HG02588 (cell line): ENCODE measurements around the gene BMPR1A.
"Not testable (repeated sequence)": the region's sequence is repeated elsewhere in the genome, so short reads cannot be mapped to it uniquely, and the experiment has no call there.

ENCODE experiments used
- ATAC-seq: cut with Tn5 transposase; IDR thresholded peaks from one replicate; pipeline ENCODE4 v1.9.1; 2021; ENCODE audit warnings: mild to moderate bottlenecking, moderate library complexity; ENCODE audit not compliant: unreplicated experiment

Gene BMPR1A

GRCh38 chr10:86963341-86963919, 207.0 kb downstream of the BMPR1A start:
- ATAC-seq, result no peak

DNA sequence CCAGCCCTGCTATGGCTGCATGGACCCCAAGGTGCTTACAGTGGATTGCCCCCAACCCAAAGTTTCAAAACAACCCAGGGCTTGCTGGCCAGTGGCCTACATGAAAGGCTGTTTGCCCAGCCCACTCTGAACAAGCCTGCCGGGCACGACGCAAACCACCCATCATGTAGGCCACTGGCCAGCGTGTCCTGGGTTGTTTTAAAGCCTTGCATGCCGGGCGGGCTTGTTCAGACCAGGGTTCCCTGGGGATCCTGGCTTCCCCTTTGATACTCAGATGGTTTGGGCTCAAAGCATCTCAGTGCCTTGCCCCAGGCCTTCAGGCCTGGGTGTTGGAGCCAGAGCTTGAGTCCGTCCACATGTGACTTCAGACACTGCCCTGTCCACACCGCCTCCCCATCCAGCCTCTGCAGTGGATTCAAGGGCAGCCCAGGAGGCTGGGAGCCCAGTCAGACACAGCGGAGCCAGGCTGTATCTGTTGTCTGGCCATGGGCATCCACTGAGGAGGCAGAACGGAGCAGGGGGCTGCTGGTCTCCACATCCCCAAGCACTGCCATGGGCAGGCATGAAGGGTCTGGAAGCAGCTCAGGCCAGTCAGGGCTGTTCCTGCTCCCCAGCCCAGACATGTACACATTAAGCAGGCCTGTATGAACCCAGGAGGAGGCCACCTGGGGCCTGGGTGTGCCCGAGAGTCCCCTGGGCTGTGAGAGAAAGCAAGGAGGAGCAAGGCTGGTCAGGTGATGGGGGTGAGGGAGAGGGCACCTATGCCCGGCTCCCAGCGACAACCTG, 207.8 kb downstream of the BMPR1A start:
- ATAC-seq, result no peak

- ATAC-seq, result no peak
Measured at GRCh38 chr10:86964847-86965190, 208.4 kb downstream of the BMPR1A start.

DNA sequence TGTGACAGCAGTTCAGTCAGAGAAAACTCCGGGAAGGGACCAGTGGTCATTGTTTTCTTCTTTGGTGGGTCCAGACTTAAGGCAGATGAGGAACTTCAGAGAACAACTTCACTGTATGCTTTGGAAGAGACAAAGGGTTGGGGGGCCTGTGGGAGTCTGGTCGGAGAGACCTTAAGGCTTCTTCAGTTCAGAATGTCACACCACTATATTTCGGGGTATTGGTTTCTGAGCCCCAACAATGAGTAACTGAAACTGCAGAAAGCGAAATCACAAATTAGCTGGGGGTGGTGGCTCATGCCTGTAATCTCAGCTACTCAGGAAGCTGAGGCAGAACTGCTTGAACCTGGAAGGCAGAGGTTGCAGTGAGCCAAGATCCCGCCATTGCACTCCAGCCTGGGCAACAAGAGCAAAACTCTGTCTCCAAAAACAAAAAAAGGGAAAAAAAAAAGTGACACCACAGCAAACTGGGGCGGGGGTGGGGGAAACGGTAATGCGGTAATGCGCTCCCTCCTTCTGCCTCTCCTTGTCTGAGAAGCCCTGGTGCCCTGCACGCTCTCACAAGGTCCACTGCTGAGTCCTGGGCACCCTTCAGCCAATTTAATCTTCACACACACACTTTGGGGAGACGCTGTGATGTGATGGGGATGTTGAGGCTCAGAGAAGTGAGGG, 209.7 kb downstream of the BMPR1A start:
- ATAC-seq, result no peak

DNA sequence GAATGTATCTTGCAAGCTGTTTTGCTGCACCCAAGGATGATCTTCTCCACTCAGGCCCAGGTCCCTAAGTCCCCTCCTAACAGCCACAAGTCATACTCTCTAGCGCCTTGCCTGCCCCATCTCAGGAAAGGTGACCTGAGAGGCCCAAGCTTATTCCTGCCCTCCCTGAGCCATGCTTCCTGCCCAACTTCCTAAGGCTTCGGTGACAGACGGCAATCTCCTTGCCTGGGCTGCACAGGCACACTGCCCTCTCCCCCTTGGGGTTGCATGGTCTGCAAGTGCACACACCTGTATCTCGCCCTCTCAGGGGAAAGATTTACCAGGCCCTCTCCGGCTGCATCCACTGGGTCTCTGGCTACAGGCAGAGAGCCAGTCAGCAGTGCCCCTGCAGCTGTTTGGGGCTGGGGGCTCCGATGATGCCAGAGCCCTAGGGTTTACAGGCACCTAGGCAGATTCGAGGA, 211.1 kb downstream of the BMPR1A start:
- ATAC-seq, result no peak

GRCh38 chr10:86968271-86968993, 212.0 kb downstream of the BMPR1A start, which contains the start of gene ADIRF:
Gene ADIRF, plus strand, starts transcription at chr10:86968482. Its CDS starts 63 bp downstream, at chr10:86968545.
- no peak for ATAC-seq

DNA sequence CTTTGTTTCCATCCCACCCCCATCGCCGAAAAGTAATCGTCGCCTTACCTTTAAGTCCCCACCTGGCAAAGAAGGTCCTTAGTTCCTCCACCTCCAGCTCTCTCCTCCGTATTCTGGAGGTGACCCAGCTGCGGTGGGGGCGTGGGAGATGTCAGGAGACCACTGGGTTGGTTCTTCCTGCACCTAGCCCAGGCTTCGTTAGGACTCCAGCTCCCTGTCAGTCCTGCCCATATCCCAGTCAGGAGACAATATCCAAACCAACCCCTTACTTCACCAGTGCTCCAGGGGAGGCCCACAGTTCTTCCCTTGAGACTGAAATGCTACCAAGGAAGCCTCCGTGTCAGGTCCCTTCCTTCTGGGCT, 212.6 kb downstream of the BMPR1A start:
- no peak for ATAC-seq

GRCh38 chr10:86969421-86970041, 213.1 kb downstream of the BMPR1A start:
- no peak for ATAC-seq

DNA sequence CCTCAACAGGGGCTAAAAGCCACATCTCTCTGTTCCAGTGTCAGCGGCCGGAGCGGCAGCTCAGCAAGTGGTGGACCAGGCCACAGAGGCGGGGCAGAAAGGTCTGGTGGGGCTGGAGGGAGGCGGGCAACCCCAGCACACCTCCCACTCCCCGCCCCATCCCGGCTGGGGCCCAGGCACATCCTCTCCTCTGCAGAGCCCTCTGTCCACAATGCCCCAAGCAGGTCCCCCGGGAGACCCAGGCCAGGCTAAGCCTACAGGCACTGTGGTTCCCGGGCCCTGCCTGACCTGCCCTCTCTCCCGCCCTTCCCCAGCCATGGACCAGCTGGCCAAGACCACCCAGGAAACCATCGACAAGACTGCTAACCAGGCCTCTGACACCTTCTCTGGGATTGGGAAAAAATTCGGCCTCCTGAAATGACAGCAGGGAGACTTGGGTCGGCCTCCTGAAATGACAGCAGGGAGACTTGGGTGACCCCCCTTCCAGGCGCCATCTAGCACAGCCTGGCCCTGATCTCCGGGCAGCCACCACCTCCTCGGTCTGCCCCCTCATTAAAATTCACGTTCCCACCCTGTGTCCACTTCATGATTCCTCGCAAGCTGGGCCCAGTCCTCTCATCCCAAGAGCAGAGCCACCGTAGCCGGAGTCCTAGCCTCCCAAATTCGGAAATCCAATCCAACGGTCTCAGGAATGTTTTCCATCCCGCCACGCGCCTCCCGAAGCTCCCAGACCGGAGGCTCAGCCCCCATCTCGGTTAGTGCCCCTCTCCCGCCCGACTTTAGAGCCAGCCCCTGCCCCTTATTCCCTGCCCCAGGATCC, 214.0 kb downstream of the BMPR1A start:
- no peak for ATAC-seq

DNA sequence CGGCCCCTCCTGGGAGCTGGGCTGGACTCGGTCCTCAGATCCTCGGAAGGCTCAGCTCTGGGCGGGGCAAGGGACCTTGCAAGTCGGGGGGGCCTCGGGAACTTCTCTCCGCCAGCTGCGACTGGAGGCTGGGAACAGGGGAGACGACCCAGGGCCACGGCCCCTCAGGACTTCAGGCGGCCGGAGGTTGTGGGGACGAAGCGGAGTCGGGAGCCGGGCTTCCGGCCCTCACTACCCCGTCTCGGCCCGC, 214.5 kb downstream of the BMPR1A start:
- no peak for ATAC-seq

DNA sequence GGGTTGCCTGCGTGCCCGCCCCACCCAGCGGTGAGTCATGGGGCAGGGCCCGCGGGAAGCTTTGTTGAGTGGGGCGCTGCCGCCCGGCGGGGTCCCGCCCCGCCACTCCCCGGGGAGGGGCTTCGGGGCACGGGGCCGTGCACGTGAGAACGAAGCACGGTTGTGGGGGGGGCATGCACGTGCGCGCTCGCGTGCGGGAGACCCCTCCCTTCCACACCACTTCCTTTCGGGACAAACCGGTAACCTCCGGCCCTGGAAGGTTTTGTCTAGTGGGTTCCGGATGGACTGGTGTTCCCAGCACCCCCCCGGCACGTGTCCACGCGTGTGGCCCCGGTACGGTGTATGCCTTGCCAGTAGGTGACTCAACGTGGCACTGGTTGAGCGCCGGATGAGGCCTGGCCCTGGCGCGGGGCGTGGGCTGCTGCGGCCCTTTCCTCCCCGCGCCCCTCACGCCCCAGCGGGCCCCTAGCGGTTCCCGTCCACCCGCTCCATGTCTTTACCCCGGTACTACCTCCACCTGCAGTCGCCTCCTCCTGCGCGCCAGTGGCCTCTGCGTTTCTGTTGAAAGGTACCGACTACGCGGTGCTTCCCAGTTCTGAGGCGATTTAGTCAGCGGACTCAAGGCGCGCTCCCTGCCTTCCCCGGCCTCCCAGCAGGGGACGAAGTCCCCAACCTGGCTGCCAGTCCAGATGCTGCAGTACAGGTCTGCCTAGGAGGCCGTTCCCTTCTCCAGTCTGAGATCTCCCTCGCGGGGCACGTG, 215.0 kb downstream of the BMPR1A start:
- ATAC-seq, result peak; percentile 81

GRCh38 chr10:86972613-86973380, 216.4 kb downstream of the BMPR1A start:
- ATAC-seq, result no peak

DNA sequence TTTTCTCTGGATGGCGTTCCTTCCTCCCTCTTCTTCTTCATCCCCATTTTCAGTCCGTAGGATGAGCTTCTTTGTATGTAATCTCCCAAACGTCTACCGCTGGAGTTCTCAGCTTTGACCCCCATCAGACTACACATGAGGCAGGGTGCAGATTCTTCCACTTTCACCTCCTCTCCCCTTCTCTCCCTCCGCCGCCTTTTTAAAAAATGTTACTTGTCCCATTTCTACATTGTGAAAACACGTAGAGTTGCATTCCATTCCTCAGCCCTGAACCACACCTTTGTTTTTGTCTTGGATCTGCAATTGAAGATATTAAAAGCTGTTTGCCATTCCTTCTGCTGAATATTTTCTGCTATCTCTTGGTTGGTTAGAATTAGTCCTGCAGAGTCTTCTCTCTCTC, 218.1 kb downstream of the BMPR1A start:
- no peak for ATAC-seq

- ATAC-seq, result no peak
Measured at GRCh38 chr10:86976362-86977056, 220.1 kb downstream of the BMPR1A start.

- ATAC-seq, result not testable (repeated sequence)
Measured at GRCh38 chr10:86978457-86978856, 222.0 kb downstream of the BMPR1A start.

DNA sequence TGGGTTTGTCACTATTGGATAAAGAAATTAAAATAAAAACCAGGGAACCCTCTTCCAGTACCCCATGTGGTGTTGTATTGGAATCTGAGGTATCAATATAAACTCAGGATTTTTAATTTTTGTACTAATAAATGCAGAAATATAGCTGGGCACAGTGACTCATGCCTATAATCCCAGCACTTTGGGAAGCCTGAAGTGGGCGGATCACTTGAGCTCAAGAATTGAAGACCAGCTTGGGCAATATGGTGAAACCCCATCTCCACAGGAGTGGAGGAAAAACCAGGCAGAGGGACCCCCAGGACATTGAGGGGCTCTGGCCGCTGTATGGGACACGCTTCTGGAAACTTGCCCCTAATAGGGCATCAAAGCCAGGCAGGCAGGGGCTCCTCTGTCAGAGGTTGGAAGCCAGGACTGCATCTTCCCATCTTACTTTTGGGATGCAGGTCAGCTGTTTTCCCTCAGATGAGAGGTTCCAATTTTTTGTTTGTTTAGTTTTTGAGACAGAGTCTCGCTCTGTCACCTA, 222.9 kb downstream of the BMPR1A start:
- no peak for ATAC-seq

DNA sequence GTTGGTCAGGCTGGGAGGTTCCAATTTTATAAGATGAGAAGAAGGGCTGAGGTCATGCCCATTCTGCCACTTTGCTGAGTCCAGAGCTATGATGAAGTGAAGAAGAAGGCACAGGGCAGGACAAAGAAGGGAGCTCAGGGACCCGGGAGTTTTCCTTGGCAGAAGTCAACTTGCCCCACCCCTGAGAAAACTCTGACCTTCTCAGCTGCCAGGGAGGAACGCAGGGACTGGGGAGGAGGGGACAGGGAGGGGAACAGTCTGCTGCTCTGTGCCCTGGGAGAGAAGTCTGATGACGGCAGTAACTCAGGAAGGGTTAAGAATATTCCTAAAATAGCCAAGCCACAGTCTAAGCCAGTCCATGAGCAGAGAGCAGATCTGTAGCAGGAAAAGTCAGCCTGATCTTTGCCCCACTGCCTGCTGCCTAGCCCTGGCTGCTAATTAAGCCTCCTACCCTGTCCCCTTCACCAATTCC, 223.6 kb downstream of the BMPR1A start:
- no peak for ATAC-seq

DNA sequence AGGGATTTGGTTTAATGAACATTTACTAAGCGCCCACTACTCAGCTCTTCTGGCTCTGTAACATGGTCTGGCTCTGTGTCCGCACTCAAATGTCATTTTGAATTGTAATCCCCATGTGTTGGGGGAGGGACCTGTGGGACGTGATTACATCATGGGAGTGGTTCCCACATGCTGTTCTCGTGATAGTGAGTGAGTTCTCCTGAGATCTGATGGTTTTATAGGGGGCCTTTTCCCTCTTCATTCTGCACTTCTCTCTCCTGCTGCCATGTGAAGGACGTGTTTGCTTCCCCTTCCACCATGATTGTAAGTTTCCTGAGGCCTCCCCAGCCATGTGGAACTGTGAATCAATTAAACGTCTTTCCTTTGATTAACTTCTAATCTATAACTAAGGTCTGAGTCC, 224.6 kb downstream of the BMPR1A start:
- ATAC-seq, result not testable (repeated sequence)
